A673 (cell line): ENCODE data around the gene ANKRD11.

Source experiments
- CTCF ChIP-seq: fragments of 300-800, 200-600 bp; sonication (generic); conservative IDR thresholded peaks from 2 replicates; pipeline ENCODE4 v1.5.1; 2017; ENCODE audit warnings: low read depth, mild to moderate bottlenecking, antibody characterized with exemption, low read length, moderate library complexity, mixed read lengths
- EZH2 ChIP-seq: fragments of 200-600 bp; sonication (generic); IDR thresholded peaks from 2 replicates; pipeline ENCODE4 v1.6.1; 2017; ENCODE audit warnings: borderline replicate concordance, low read depth, mild to moderate bottlenecking, mixed read lengths, antibody characterized with exemption, low read length; ENCODE audit not compliant: poor library complexity, severe bottlenecking

DNA sequence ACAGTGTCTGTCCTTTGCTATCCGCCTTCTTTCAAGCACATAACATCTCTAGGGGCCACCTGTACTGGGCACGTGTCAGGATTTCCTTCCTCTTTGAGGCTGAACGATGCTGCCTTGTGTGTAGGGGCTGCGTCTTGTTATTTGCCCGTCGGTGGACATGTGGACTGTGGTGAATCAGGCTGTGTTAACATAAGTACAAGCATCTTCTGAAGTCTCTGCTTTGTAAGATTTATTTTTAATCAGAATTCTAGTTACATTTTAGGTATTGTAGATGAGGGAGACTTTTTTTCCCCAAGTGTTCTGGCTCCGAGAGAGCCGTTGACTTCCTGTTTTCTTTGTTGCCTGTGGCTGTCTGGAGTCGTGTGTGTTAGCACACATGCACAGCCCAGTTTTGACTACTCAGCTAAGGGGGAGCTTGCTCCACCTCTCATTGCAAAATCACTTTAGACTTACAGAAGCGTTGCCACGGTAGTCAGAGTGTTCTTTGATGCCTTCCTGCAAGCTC, 43.9 kb upstream of the ANKRD11 start:
- TF ChIP-seq CTCF (no peak), EZH2 (no peak)
